RPMI7951 (cell line): ENCODE results near the gene AP3S2. TPM values are rescaled to one million over a fixed set of nuclear protein-coding genes. Genes with fewer than 3 reads are reported as not detected.
"Not testable (repeated sequence)": the region's sequence is repeated elsewhere in the genome, so short reads cannot be mapped to it uniquely, and the experiment has no call there.

ENCODE experiments used
- DNase-seq: peaks from one replicate; pipeline ENCODE4 v3.0.0-alpha.2; 2012; ENCODE audit warnings: low read depth
- total RNA-seq: library from RNA; depleted of rRNA; stranded (reverse); fragments of >200 nt; shearing (Covaris generic); gene quantifications from 2 replicates; pipeline ENCODE4 v1.2.3, GENCODE V29; 2014

AP3S2 gene
- total RNA-seq, 1 experiment from 2014 or later = 56.0 TPM

DNA sequence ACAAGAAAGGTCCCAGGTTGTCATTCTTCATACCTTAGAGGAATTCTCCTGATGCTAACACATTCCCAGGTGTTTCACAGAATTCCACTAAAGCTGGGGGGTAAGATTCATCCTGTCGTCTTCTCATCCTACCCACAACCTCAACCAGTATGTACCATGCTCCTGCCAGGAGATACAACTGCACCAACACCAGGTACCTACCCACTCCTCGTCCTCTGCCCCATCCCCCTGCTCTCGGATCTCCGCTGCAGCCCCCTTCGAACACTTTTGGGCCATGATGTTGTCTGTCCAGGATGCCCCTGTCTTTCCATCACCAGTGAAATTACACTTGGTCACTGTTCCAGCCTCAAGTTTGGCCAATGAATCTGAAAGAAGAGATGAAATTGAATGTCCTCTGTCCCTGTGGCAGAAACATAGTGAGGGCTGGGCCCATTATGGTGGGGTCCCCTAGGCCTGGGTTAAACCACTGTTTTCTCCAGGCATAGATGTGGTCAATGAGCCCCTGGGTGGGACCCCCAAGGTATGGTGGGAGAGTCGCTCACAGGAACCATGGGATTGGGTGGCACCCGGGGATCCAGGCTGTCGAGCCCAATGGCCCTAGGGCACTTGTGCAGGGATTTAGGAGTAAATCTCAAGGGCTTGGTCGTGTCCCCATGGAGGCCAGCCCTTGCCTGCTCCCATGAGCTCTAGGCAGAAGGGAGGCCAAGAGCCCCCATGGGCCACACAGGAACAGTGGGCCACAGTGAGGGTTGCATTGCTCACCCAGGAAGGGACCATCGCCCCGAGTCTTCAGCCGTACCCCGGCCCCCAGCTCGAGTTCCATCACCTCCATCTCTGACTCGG is 9.4 kb upstream of the AP3S2 start:
- no peak for DNase-seq

DNA sequence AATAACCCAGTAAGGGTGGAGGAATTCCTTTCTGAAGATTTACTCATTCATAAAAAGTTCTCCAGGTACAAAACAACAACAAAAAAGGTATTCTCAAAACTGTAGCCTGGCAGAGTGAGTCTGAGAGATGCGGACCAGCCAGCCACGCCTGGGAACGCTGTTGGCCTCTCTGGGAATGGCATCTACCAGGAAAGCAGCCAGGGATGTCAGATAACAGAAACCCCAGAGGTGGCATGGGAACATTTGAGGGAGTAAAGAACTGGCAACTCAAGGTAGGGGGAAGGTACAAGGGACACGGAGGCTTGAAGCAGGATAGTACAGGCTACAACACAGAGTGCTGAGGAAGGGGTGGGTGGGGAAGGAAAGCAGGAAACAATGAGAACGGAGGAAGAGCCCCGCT is 7.1 kb upstream of the AP3S2 start:
- no peak for DNase-seq

DNA sequence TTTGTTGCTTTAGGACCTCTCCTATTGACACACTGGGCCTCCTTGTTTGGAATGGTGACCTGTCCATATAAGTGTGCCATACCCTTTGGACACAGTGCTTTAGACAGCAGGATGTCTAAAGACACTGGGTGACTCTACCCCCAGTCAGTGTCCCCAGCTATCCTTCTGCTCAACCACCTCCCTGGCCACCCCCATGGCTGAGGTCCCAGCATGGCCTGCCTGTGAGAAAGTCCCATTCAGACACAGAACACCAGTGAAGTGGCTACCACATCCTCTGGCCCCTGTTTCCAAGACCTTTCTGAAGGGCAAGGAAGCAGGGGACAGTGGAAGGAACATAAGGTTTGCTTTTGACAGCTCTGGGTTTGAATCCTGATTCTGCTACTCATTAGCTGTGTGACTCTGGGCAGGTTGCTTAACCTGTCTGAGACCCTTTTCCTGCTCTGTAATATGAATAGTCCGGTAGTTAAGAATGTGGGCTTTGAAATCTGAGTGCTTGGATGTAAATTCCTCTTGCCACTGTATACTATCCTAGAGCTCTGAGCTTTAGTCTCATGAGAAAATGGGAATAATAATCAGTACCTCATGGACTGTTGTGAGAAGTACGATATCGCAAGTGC is 6.3 kb upstream of the AP3S2 start:
- DNase-seq = no peak

DNA sequence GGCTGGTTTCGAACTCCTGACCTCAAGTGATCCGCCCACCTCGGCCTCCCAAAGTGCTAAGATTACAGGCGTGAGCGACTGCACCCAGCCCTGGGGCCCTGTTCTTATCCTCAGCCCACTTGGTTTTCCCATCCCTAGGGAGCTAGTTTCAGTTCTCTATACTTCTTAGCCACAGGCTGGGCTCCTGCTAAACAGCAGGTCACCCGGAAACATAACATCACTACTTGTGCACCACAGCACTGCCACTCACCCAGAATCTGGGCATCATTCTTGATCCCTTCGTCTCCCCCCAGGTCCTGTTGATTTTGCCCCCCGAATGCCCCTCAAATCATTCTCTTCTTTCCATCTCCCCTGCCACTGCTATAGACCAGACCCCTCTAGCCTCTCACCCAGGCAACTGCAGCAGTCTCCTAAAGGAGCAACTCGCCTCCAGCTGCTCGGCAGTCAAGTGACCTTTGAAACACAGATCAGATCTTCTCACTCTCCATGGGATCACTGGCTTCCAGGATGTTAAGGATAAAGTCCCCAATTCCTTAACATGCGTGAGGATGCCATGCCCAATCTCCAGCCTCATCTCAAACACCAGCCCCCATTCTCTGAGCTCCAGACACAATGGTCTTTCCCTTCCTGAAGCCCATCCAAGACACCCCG is 5.6 kb upstream of the AP3S2 start:
- no peak for DNase-seq

DNA sequence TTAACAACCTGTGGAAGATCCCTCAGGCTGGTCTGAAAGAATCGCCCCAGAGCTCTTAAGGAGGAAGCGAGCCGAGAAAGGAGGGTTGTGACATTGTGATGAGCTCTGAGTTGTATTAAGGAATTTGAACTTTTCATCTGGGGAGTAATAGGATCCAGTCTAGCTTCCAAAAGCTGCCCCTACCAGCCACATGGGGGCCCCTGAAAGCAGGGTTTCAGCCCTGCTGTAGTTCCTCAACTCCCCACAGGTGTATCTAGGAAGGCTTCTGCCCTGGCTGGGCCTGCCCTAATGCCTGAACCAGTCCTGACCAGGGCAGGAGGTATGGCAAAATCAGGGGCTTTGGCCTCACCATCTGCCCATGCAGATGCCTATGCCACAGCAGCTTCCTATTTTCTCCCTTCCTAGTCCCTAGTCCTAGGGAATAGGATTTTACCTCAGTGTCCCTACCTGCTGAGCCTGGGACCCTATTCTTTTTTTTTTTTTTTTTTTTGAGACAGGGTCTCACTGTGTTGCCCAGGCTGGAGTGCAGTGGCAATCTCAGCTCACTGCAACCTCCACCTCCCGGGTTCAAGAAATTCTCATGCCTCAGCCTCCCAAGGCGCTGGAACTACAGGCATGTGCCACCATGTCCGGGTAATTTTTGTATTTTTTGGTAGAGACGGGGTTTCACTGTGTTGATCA is 5.0 kb upstream of the AP3S2 start:
- DNase-seq = peak; percentile 46

DNA sequence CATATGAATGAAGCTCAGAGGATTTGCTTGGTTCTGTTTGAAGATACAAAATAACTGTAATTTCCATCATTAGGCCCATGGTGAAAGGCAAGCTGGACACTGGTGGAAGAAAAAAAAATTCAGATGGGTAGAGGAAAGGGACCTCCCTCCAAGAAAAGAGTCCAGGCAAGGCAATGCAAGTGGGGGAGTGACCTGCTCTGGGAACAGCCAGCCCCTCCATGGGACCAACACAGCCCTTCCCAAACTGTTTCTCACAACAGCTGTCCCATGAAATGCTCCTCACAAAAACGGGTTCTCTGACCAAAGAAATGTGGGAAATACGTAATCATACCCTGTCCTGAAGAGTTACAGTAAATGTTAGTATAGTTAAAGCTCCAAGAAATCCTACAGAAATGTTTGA is 4.4 kb upstream of the AP3S2 start:
- no peak for DNase-seq

DNA sequence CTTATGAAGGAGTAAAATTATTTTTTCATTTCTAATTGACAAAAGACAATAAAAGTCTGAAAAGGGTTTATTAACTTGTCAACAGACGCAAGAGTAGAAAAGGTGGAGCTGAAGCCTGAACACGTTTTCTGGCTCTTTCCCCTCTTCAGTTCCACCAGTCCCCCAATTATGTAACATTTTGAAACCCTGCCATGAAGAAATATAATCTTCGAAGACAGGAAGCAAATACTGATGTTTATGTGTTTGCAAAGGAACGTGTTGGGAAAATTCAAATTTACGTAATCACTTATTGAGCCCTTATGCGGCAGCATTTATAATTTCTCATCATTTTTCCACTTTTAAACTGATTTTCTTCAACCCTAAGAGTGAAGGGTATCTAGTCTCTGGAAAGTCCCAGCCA is 767 bp downstream of the AP3S2 start:
- no peak for DNase-seq

DNA sequence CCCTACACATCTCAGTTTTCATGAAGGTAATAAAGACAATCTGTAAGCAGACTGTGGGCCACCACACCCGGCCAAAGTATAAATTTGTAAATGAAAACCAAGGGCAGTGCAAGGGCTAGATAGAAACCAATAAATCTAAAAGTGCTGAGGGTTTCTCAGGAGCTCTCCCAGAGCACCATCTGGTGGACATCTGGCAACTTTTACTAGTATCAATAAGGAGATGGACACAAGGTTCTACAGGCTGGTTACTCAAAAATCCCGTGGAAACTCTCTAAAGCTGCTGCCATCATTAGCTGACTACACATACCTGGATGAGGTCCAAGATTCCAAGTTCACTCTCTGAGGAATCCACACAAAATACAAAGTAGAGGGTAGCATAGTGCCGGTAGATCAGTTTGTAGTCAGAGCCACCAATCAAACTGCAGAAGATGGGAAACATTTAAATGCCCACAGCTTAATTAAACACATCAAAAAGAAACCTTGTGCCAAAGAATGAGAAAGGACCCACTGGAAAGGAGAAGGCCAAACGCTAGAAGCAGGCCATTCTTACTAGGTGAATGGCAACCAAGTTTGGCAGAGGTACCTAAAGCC is 5.5 kb downstream of the AP3S2 start:
- DNase-seq = peak; percentile 69

DNA sequence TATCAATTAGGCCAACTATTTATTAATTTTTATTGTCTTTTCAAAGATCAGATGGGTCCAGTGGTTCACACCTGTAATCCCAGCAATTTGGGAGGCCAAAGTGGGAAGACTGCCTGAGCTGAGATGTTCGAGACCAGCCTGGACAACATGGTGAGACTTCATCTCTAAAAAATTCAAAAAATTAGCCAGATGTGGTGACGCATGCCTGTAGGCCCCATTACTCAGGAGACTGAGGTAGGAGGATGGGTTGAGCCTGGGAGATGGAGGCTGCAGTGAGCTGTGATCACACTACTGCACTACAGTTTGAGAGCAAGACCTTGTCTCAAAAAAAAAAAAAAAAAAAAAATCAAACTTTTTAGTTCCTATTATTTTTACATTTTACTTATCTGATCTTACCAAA is 8.2 kb downstream of the AP3S2 start:
- DNase-seq = no peak

DNA sequence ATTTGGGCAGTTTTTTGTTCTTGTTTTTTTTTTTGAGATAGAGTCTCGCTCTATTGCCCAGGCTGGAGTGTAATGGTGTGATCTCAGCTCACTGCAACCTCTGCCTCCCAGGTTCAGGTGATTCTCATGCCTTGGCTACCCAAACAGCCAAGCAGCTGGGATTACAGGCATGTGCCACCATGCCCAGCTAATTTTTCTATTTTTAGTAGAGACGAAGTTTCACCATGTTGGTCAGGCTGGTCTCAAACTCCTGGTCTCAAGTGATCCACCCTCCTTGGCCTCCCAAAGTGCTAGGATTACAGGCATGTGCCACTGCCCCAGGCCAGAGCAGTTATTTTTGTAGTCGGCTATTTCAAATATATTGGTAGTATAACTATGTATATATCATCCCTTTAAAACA is 8.6 kb downstream of the AP3S2 start:
- DNase-seq = not testable (repeated sequence)

DNA sequence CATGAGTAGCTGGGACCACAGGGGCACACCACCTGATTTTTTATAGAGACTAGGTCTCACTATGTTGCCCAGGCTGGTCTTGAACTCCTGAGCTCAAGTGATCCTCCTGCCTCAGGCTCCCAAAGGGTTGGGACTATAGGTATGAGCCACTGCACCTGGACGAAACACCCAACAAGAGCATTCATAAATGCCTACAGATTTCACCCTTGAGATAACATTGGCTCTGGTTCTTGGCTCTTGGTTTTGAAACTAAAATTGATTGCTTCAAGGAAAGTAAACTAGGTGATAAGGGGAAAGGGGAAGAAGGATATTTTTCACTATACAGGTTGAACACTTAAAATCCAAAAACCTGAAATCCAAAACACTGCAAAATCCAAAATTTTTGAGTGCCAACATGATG is 10.3 kb downstream of the AP3S2 start:
- DNase-seq = no peak

DNA sequence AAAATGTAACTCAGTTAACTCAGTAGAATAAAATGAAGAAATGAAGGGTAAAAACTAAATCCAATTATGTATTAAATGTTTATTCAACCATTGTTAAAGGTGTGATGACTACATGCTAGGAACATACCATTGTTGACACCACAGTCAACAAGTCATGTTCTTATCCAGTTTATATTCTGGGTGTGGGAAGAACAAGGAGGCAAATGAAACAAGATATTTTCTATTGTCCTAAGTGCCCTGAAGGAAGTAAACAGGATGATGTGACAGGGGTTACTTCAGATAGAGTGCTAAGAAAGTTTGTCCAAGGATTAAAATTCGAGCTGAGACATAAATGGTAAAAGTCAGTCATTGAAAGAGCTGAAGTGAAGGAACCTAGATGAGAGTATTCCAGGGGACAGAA is 13.1 kb downstream of the AP3S2 start:
- no peak for DNase-seq

DNA sequence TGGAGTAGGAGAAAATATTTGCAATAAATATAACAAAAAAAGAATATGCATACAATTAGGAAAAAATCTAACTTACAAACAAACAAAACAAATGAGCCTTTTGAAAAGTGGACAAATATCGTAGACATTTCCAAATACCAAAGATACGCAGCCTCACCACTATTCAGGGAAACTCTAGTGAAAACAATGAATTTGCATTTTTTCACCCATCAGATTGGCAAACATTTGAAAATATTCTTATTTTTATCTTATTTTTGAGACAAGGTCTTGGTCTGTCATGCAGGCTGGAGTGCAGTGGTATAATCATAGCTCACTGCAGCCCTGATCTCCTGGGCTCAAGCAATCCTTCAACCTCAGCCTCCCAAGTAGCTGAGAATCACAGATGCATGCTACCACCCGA is 15.5 kb downstream of the AP3S2 start:
- DNase-seq = no peak

DNA sequence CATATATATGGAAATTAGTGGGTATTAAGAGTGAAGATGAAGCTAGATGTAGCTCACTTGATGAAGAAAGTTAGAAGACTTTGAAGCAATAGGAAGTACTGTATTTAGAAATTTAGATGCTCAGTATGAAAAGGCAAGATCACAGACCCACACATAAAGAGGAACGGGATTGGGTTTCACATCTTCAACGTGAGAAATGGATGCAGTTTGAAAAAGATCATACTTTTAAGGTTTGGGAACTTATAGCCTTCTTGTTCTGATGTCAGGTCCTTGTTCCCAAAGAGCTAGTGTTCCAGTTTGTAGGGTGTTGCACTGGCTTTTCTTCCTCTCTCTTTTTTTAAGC is 16.7 kb downstream of the AP3S2 start:
- DNase-seq = no peak

DNA sequence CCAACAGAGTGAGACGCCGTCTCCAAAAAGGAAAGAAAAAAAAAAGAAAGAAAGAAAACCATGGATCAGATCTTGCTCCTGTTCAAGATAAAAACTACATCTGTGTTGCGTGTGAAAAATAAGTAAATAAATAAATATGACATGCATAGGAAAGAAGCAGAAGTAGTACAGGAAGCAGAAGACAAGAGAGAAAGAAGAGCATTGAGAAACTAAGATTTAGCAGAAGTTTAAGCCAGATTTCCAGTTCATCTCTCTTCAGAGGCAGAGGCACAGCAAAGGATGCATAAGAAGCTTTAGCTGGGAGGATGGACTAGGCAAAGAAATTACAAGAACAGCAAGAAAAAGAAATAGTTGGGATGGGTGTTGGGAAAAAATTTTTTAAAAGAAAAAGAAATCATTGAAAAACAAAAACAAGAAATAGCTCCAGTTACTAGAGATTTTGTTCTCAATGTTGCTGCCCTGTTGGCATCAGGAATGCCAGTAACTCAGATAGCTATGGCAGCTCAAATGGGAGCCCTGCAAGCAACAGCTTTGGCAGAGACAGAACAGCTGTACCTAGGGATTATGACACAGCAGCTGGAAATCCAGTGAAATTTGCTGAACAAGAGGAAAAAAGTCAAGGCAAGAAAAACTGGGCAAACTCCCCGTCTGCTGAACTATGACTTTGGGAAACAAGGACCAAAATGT is 17.3 kb downstream of the AP3S2 start:
- DNase-seq = no peak

DNA sequence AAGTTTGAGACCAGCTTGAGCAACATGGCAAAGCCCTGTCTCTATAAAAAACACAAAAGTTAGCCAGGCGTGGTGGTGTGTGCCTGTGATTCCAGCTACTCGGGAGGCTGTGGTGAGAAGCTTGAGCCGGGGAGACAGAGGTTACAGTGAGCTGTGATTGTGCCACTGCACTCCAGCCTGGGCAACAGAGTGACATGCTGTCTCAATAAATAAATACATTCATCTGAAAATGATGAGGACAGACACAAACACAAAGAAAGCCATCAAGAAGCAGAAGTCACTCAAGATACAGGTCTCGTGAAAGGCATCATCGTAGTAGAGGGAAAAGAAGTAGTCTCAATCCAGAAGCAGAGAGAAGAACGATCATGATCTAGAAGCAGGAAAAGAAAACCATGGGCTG is 18.1 kb downstream of the AP3S2 start:
- no peak for DNase-seq

DNA sequence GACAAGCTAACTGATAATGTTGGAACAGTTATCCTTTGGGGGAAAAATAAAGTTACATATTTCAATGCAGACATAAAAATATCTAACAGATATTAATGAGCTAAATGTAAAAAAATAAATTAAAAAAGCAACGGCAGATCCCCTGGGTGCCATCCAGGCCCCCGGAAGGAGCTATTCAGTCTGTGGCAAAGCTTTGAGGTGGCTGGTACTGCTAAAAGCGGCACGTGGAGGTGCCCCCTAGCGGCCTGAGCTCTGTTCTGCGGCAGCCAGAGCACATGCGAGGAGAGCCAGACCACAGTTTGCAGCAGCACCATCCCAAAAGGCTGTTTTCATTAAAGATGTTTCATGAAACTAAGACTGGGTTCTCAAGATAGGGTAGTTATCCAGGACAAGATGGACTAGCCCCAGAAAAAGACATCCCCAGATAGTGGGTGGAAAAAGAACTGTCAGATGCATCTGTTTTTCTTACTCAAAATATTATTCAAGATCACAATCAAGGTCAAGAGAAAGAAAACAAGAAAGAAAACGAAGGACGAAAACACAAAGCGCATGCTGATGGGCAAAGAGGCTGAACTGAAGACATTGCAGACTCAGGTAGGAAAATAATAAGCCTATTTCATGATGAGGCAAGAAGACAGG is 18.7 kb downstream of the AP3S2 start:
- DNase-seq = peak; percentile 74

DNA sequence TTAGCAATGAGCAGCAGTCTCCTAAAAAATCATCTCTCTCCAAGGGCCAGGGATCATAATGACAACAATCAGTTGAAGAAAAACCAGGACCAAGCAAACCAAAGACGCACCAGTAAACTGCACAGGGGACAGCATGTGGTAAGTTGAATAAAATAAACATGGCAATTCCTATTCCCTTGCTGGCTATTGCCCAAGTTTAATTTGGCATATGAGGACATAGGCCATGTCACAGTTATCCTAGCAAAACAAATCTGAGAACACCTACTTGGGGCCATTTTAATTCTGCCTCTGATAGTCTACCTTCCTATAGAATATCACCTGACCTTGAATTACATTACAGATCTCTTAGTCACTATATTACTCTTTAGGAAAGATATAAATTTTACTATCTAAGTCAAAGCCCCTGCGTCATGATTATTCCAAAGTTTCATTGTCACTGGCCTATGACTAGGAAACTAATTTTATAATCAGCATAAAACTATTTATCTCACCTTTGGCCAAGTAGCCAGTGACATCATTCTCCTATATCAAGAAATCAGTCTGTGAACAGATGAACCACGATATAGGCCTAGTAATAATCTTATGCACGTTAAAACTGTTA is 23.0 kb downstream of the AP3S2 start:
- DNase-seq = no peak

DNA sequence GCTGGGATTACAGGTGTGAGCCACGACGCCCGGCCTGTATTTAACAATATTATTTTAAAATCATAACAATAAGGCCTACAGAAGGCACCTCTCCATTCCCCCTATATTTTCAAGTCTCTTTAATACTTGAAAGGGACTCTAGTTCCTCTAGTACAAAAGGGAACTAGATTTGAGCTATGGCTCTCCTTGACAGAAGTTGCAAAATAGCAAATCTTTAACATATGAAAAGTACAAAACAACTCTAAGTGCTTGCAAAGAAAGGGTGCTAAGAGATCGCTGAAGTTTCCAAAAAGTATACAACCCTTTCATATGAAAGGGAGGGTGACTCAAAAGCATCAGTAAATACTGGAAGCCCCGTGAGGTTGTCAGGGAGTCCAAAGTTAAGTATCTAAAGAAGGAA is 23.8 kb downstream of the AP3S2 start:
- DNase-seq = no peak

DNA sequence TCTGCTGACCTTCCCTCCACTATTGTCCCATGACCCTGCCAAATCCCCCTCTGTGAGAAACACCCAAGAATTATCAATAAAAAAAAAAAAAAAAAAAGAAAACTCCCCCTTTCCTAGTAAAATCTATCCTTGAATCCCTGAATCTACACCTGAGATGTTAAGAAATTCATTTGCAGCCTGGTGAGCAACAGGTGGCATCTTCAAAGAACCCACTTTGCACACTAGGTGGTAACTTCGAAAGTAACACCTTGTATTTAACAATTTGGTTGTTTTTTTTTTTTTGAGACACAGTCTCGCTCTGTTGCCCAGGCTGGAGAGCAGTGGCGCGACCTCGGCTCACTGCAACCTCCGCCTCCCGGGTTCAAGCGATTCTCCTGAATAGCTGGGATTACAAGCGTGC is 24.3 kb downstream of the AP3S2 start:
- DNase-seq = not testable (repeated sequence)
